HPDE6-E6E7 (cell line): ENCODE measurements around the gene TLCD3B.

Source experiments
- DNase-seq: peaks from one replicate; pipeline ENCODE4 v3.0.0; 2011; ENCODE audit warnings: missing footprints; ENCODE audit errors: extremely low spot score

TLCD3B gene

GRCh38 chr16:29989111-29989858, 41.8 kb downstream of the TLCD3B start:
- no peak for DNase-seq

- DNase-seq: no peak
Measured at GRCh38 chr16:29988346-29989075, 42.6 kb downstream of the TLCD3B start.

- DNase-seq: no peak
Measured at GRCh38 chr16:29987371-29988085, 43.5 kb downstream of the TLCD3B start.

- no peak for DNase-seq
Measured at GRCh38 chr16:29986931-29987330, 44.1 kb downstream of the TLCD3B start.

- no peak for DNase-seq
Measured at GRCh38 chr16:29986231-29986630, 44.8 kb downstream of the TLCD3B start.

- no peak for DNase-seq
Measured at GRCh38 chr16:29985271-29985811, 45.7 kb downstream of the TLCD3B start.

GRCh38 chr16:29984764-29985147, 46.3 kb downstream of the TLCD3B start:
- no peak for DNase-seq

- DNase-seq: no peak
Measured at GRCh38 chr16:29984137-29984763, 46.8 kb downstream of the TLCD3B start.

- no peak for DNase-seq
Measured at GRCh38 chr16:29983420-29984136, 47.5 kb downstream of the TLCD3B start.

GRCh38 chr16:29982560-29983419, 48.3 kb downstream of the TLCD3B start:
- no peak for DNase-seq

- no peak for DNase-seq
Measured at GRCh38 chr16:29978564-29979270, 52.4 kb downstream of the TLCD3B start.

- no peak for DNase-seq
Measured at GRCh38 chr16:29978081-29978480, 53.0 kb downstream of the TLCD3B start.

GRCh38 chr16:29977063-29977825, 53.8 kb downstream of the TLCD3B start:
- no peak for DNase-seq

- no peak for DNase-seq
Measured at GRCh38 chr16:29975811-29976511, 55.1 kb downstream of the TLCD3B start.

- no peak for DNase-seq
Measured at GRCh38 chr16:29975134-29975538, 55.9 kb downstream of the TLCD3B start.
